ENCODE results near the gene CD1D.
"Not testable (repeated sequence)": the region's sequence is repeated elsewhere in the genome, so short reads cannot be mapped to it uniquely, and the experiment has no call there.

CD1D gene

GRCh38 chr1:158176399-158176798, 4.3 kb upstream of the CD1D start:
- no peak for DNase-seq (ENCODE audit: low read depth, low spot score)

GRCh38 chr1:158176849-158177699, 3.6 kb upstream of the CD1D start:
- not testable (repeated sequence) for DNase-seq (ENCODE audit: low read depth, low spot score)

GRCh38 chr1:158177700-158178450, 2.8 kb upstream of the CD1D start:
- no peak for DNase-seq (ENCODE audit: low read depth, low spot score)

- DNase-seq (ENCODE audit: low read depth, low spot score), result no peak
These were observed 1.2 kb upstream of the CD1D start for GRCh38 chr1:158179301-158180041.

GRCh38 chr1:158181577-158181922, 855 bp downstream of the CD1D start:
- no peak for DNase-seq (ENCODE audit: low read depth, low spot score)

- DNase-seq (ENCODE audit: low read depth, low spot score), result no peak
These were observed 5.1 kb downstream of the CD1D start for GRCh38 chr1:158185770-158186169.

- DNase-seq (ENCODE audit: low read depth, low spot score), result no peak
These were observed 5.5 kb downstream of the CD1D start for GRCh38 chr1:158186180-158186579.

GRCh38 chr1:158188611-158189010, 7.9 kb downstream of the CD1D start:
- no peak for DNase-seq (ENCODE audit: low read depth, low spot score)

- DNase-seq (ENCODE audit: low read depth, low spot score), result no peak
These were observed 8.9 kb downstream of the CD1D start for GRCh38 chr1:158189624-158190023.

GRCh38 chr1:158191299-158191698, 10.6 kb downstream of the CD1D start:
- DNase-seq (ENCODE audit: low read depth, low spot score), result no peak

- no peak for DNase-seq (ENCODE audit: low read depth, low spot score)
These were observed 15.8 kb downstream of the CD1D start for GRCh38 chr1:158196461-158196860.

GRCh38 chr1:158199849-158200248, 19.2 kb downstream of the CD1D start:
- DNase-seq (ENCODE audit: low read depth, low spot score), result no peak

- no peak for DNase-seq (ENCODE audit: low read depth, low spot score)
These were observed 19.8 kb downstream of the CD1D start for GRCh38 chr1:158200527-158200926.

- no peak for DNase-seq (ENCODE audit: low read depth, low spot score)
These were observed 23.2 kb downstream of the CD1D start for GRCh38 chr1:158203693-158204457.

GRCh38 chr1:158204458-158204827, 23.7 kb downstream of the CD1D start:
- no peak for DNase-seq (ENCODE audit: low read depth, low spot score)

GRCh38 chr1:158208586-158209116, 28.0 kb downstream of the CD1D start:
- DNase-seq (ENCODE audit: low read depth, low spot score), result no peak

GRCh38 chr1:158212320-158212719, 31.6 kb downstream of the CD1D start:
- DNase-seq (ENCODE audit: low read depth, low spot score), result no peak

GRCh38 chr1:158223445-158223844, 42.8 kb downstream of the CD1D start:
- DNase-seq (ENCODE audit: low read depth, low spot score), result not testable (repeated sequence)

- no peak for DNase-seq (ENCODE audit: low read depth, low spot score)
These were observed 47.4 kb downstream of the CD1D start for GRCh38 chr1:158227904-158228623.

Measured in iPS DF 19.7 (cell line).